SK-N-SH (cell line): ENCODE results near the gene MTF2. TPM values are rescaled to one million over a fixed set of nuclear protein-coding genes. Genes with fewer than 3 reads are reported as not detected.

Source experiments
- CTCF ChIA-PET: fragments of 300-600, 350-600 bp; formaldehyde crosslinking; extraction: SDS; loops from one replicate; lab custom pipeline; 2021; lab: Yijun Ruan, JAX
- POLR2A ChIA-PET: fragments of 350-600 bp; sonication (Branson Sonifier 250); formaldehyde crosslinking; extraction: SDS; loops from one replicate; lab custom pipeline; 2020; ENCODE audit warnings: antibody characterized with exemption, inconsistent platforms; lab: Yijun Ruan, JAX
- DNase-seq: peaks from one replicate; pipeline ENCODE4 v3.0.0; 2012
- H2AFZ ChIP-seq: fragments of 200-600 bp; sonication (generic); 2 replicates; pipeline ENCODE4 v1.8.1; 2016; ENCODE audit warnings: antibody characterized with exemption, mild to moderate bottlenecking, low read depth
- H3F3A ChIP-seq: fragments of 200-600 bp; sonication (generic); replicated peaks from 2 replicates; pipeline ENCODE3; 2016; ENCODE audit warnings: antibody characterized with exemption, mild to moderate bottlenecking; ENCODE audit not compliant: insufficient read depth
- H3K27ac ChIP-seq, 2 experiments: fragments of 200-500 bp in 1 of 2; fragments of 200-600 bp in 1 of 2; sonication (Bioruptor generic) in 1 of 2; sonication (generic), shearing (Covaris generic) in 1 of 2; 2 replicates each; pipeline versions ENCODE4 v1.5.1 to v1.6.1; 2014 to 2016; ENCODE audit warnings: low read depth in 2 of 2, inconsistent platforms in 1 of 2, low read length in 1 of 2, mild to moderate bottlenecking in 1 of 2, mixed read lengths in 1 of 2
- H3K27me3 ChIP-seq: fragments of 200-600 bp; sonication (generic), shearing (Covaris generic); 2 replicates; pipeline ENCODE4 v1.6.1; 2016; ENCODE audit warnings: mixed run types; ENCODE audit not compliant: insufficient read depth
- H3K36me3 ChIP-seq, 2 experiments: fragments of 200-500 bp in 1 of 2; fragments of 200-600 bp in 1 of 2; sonication (Bioruptor generic) in 1 of 2; sonication (generic) in 1 of 2; replicated peaks in 1 of 2; 2 replicates each; pipeline versions ENCODE3 to v1.5.1; 2014 to 2016; ENCODE audit warnings: low read length in 1 of 2, mild to moderate bottlenecking in 1 of 2; ENCODE audit not compliant: insufficient read depth in 2 of 2, control insufficient read depth in 1 of 2
- H3K4me1 ChIP-seq, 2 experiments: fragments of 200-500 bp in 1 of 2; fragments of 200-600 bp in 1 of 2; sonication (Bioruptor generic) in 1 of 2; sonication (generic), shearing (Covaris generic) in 1 of 2; 2 replicates each; pipeline versions ENCODE4 v1.5.1 to v1.6.1; 2014 to 2016; ENCODE audit warnings: low read depth in 1 of 2, low read length in 1 of 2, mixed run types in 1 of 2; ENCODE audit not compliant: insufficient read depth in 2 of 2, control insufficient read depth in 1 of 2
- H3K4me2 ChIP-seq: fragments of 200-600 bp; sonication (generic), shearing (Covaris generic); 2 replicates; pipeline ENCODE4 v1.6.1; 2017; ENCODE audit warnings: mixed run types
- H3K4me3 ChIP-seq, 2 experiments: fragments of 200-500 bp in 1 of 2; fragments of 200-600 bp in 1 of 2; sonication (Bioruptor generic) in 1 of 2; sonication (generic), shearing (Covaris generic) in 1 of 2; 2 replicates each; pipeline versions ENCODE4 v1.5.1 to v1.8.1; 2014 to 2016; ENCODE audit warnings: low read depth in 2 of 2, inconsistent platforms in 1 of 2, low read length in 1 of 2, mild to moderate bottlenecking in 1 of 2, mixed read lengths in 1 of 2, moderate library complexity in 1 of 2
- H3K79me2 ChIP-seq: fragments of 200-600 bp; sonication (generic); 2 replicates; pipeline ENCODE4 v1.8.1; 2017; ENCODE audit warnings: mild to moderate bottlenecking; ENCODE audit not compliant: insufficient read depth
- H3K9ac ChIP-seq: fragments of 200-600 bp; sonication (generic); 2 replicates; pipeline ENCODE4 v1.6.1; 2017; ENCODE audit warnings: mixed run types
- H3K9me2 ChIP-seq: fragments of 200-600 bp; sonication (generic); 2 replicates; pipeline ENCODE4 v1.6.1; 2017; ENCODE audit warnings: mixed run types
- H3K9me3 ChIP-seq: fragments of 200-600 bp; sonication (generic); 2 replicates; pipeline ENCODE4 v1.6.1; 2017; ENCODE audit warnings: mixed run types, mild to moderate bottlenecking, moderate library complexity
- H4K20me1 ChIP-seq: fragments of 200-600 bp; sonication (generic); 2 replicates; pipeline ENCODE4 v1.6.1; 2017; ENCODE audit warnings: mild to moderate bottlenecking, mixed run types; ENCODE audit not compliant: insufficient read depth
- CHD2 ChIP-seq: fragments of 150-350 bp; IDR thresholded peaks from 2 replicates; pipeline ENCODE4 v1.6.1; 2018; ENCODE audit warnings: low read length; ENCODE audit not compliant: partially characterized antibody
- EZH2phosphoT487 ChIP-seq: fragments of 200-600 bp; sonication (generic); IDR thresholded peaks from 2 replicates; pipeline ENCODE4 v1.6.1; 2017; ENCODE audit warnings: low read depth, mixed run types, mild to moderate bottlenecking, antibody characterized with exemption, moderate library complexity, borderline replicate concordance
- FOSL2 ChIP-seq: IDR thresholded peaks from 2 replicates; pipeline ENCODE4 v1.4.0; 2012; ENCODE audit warnings: low read depth, mild to moderate bottlenecking, moderate library complexity, borderline replicate concordance
- FOXJ3 ChIP-seq: sonication (generic); formaldehyde crosslinking; IDR thresholded peaks from 2 replicates; pipeline ENCODE4 v1.5.1; 2020; ENCODE audit warnings: mild to moderate bottlenecking, missing genetic modification reagents
- FOXM1 ChIP-seq: IDR thresholded peaks from 2 replicates; pipeline ENCODE4 v1.4.0; 2012; ENCODE audit warnings: low read depth, mild to moderate bottlenecking
- POLR2AphosphoS5 ChIP-seq: IDR thresholded peaks from 2 replicates; pipeline ENCODE4 v1.6.1; 2012; ENCODE audit warnings: low read depth, low read length
- RAD21 ChIP-seq: IDR thresholded peaks from 2 replicates; pipeline ENCODE4 v1.6.1; 2012; ENCODE audit warnings: mild to moderate bottlenecking, low read length
- RCOR1 ChIP-seq: fragments of 150-350 bp; IDR thresholded peaks from 2 replicates; pipeline ENCODE4 v1.6.1; 2017; ENCODE audit warnings: antibody characterized with exemption, low read length
- RFX5 ChIP-seq: IDR thresholded peaks from 2 replicates; pipeline ENCODE4 v1.6.1; 2012; ENCODE audit warnings: mild to moderate bottlenecking, improper control_type of control experiment, low read length
- SIN3A ChIP-seq: IDR thresholded peaks from 2 replicates; pipeline ENCODE4 v1.6.1; 2012; ENCODE audit warnings: low read depth, mild to moderate bottlenecking, low read length, moderate library complexity, borderline replicate concordance
- SMC3 ChIP-seq: IDR thresholded peaks from 2 replicates; pipeline ENCODE4 v1.6.1; 2012; ENCODE audit warnings: low read depth, low read length, improper control_type of control experiment
- TAF1 ChIP-seq: IDR thresholded peaks from 2 replicates; pipeline ENCODE4 v1.6.1; 2012; ENCODE audit warnings: low read depth, mild to moderate bottlenecking, low read length, moderate library complexity, borderline replicate concordance
- TCF12 ChIP-seq: IDR thresholded peaks from 2 replicates; pipeline ENCODE4 v1.4.0; 2012
- TEAD4 ChIP-seq: IDR thresholded peaks from 2 replicates; pipeline ENCODE4 v1.4.0; 2012; ENCODE audit warnings: mild to moderate bottlenecking, borderline replicate concordance; ENCODE audit not compliant: insufficient read depth
- ZBTB33 ChIP-seq: IDR thresholded peaks from 2 replicates; pipeline ENCODE4 v1.4.0; 2012; ENCODE audit warnings: low read depth, borderline replicate concordance
- WGBS: methylation state at CpG from one replicate; pipeline ENCODE4 v1.1.6; 2017; ENCODE audit warnings: low lambda C conversion rate; 5-methylcytosine and 5-hydroxymethylcytosine counted together
- polyA plus RNA-seq, 3 experiments: library from polyadenylated mRNA; depleted of rRNA; stranded (reverse); fragments of >200 nt; gene quantifications; 2 replicates each; pipeline ENCODE4 v1.2.3, GENCODE V29; 2012
- TF ChIP-seq, protein P1 (sequence below): fragments of 150-350 bp; IDR thresholded peaks from 2 replicates; pipeline ENCODE4 v1.6.1; 2016; ENCODE audit warnings: mild to moderate bottlenecking, low read depth, low read length
- TF ChIP-seq, protein P2 (sequence below): fragments of 200-600 bp; sonication (generic); IDR thresholded peaks from 2 replicates; pipeline ENCODE4 v1.6.1; 2017; ENCODE audit warnings: antibody characterized with exemption, mild to moderate bottlenecking, moderate library complexity
- TF ChIP-seq, protein P3 (sequence below): fragments of 150-350 bp; IDR thresholded peaks from 2 replicates; pipeline ENCODE4 v1.6.1; 2017; ENCODE audit warnings: antibody characterized with exemption, low read length, low read depth, borderline replicate concordance

MTF2 gene
- polyA plus RNA-seq, 1 of the 3 experiments (the other 2 are of a cell fraction): 11.9 TPM

DNA sequence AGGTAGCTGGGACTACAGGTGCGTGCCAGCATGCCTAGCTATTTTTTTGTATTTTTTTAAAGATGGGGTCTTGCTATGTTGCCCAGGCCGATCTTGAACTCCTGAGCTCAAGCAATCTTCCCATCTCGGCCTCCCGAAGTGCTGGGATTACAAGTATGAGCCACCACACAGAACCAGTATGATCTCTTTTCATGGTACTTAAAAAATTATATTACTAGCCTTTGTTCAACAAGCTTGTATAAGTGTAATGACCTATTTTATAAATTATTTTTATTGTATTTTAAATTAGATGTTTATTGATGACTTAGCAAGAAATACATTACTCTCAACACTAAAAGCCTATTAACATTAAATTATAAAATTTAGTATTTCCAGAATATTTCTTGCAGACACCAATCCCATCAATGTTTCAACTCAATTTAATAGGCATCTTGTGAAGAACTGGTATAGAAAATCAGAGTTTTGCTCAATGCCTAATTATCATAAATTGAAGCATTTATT lies 36.0 kb upstream of the MTF2 start:
- ChIA-PET POLR2A (no interaction called here), CTCF (interaction anchor here (1.0 to 1.1 kb wide), 2 partner anchors 13 to 14 kb away, joined by 3 read pairs; no protein-coding TSS in a partner anchor)
- Histone ChIP-seq H4K20me1 (no peaks in the 10 kb centered on the region), H3K79me2 (no peaks in the 10 kb centered on the region), H3K4me3 (no peak overlapping the region), H3K27ac (no peak overlapping the region), H3K36me3 (no peaks in the 10 kb centered on the region), H2AFZ (no peak overlapping the region), H3K4me2 (no peak overlapping the region), H3K9ac (no peak overlapping the region), H3K9me3 (no peaks in the 10 kb centered on the region), H3K27me3 (no peaks in the 10 kb centered on the region), H3K4me1 (no peaks in the 10 kb centered on the region), H3K9me2 (no peaks in the 10 kb centered on the region)
- 80% methylated on average over 4 of the region's 4 CpGs for whole genome bisulfite sequencing
- no peak for DNase-seq
- TF ChIP-seq, protein P1, sequence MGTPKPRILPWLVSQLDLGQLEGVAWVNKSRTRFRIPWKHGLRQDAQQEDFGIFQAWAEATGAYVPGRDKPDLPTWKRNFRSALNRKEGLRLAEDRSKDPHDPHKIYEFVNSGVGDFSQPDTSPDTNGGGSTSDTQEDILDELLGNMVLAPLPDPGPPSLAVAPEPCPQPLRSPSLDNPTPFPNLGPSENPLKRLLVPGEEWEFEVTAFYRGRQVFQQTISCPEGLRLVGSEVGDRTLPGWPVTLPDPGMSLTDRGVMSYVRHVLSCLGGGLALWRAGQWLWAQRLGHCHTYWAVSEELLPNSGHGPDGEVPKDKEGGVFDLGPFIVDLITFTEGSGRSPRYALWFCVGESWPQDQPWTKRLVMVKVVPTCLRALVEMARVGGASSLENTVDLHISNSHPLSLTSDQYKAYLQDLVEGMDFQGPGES: no peak
- TF ChIP-seq TAF1 (no peak), FOXM1 (no peak), TEAD4 (no peak), RAD21 (no peak), ZBTB33 (no peak), FOSL2 (no peak), RCOR1 (no peak), RFX5 (no peak), FOXJ3 (CRISPR knock-in tag) (no peak), CHD2 (no peak), POLR2AphosphoS5 (no peak), TCF12 (no peak), EZH2phosphoT487 (no peak), SIN3A (no peak), SMC3 (no peak)
- TF ChIP-seq, protein P2, sequence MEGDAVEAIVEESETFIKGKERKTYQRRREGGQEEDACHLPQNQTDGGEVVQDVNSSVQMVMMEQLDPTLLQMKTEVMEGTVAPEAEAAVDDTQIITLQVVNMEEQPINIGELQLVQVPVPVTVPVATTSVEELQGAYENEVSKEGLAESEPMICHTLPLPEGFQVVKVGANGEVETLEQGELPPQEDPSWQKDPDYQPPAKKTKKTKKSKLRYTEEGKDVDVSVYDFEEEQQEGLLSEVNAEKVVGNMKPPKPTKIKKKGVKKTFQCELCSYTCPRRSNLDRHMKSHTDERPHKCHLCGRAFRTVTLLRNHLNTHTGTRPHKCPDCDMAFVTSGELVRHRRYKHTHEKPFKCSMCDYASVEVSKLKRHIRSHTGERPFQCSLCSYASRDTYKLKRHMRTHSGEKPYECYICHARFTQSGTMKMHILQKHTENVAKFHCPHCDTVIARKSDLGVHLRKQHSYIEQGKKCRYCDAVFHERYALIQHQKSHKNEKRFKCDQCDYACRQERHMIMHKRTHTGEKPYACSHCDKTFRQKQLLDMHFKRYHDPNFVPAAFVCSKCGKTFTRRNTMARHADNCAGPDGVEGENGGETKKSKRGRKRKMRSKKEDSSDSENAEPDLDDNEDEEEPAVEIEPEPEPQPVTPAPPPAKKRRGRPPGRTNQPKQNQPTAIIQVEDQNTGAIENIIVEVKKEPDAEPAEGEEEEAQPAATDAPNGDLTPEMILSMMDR: no peak
- TF ChIP-seq, protein P3, sequence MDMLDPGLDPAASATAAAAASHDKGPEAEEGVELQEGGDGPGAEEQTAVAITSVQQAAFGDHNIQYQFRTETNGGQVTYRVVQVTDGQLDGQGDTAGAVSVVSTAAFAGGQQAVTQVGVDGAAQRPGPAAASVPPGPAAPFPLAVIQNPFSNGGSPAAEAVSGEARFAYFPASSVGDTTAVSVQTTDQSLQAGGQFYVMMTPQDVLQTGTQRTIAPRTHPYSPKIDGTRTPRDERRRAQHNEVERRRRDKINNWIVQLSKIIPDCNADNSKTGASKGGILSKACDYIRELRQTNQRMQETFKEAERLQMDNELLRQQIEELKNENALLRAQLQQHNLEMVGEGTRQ: no peak
- TF ChIP-seq, all 33 proteins: peak for 0
- H3F3A ChIP-seq: no peaks in the 10 kb centered on the region
